ENCODE measurements around the gene AGPAT4. TPM values are rescaled to one million over a fixed set of nuclear protein-coding genes. Genes with fewer than 3 reads are reported as not detected.

AGPAT4 gene
- total and polyA plus RNA-seq, 2 experiments from 2014 or later, result 3.0 to 3.9 TPM

DNA sequence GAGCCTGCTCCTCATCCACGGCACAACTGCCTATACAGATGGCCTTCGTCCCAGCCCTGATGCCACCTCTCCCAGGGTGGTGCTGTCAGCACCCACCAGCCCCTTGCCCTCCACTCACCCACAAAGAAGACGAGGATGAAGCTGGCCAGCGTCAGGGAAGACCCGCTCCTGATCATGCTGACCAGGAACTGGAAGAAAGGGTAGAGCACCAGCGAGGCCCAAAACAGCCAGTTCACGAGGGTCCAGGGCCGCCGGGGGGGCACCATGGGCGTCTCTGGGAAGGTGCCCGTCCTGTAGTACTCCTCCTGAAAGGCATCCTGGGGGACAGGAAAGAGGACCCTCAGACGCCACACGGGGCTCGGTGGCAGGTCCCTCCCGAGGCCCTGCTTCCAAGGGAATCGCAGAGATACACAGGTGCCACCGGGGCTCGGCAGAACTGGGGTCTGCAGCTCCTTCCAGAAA, 134.5 kb downstream of the AGPAT4 start:
- no peak for DNase-seq
- Histone ChIP-seq H3K4me1 (ENCODE audit: insufficient read depth) (no peaks in the 10 kb centered on the region), H3K9me3 (ENCODE audit: low read depth) (no peaks in the 10 kb centered on the region), H3K4me3 (no peak overlapping the region), H3K9me2 (ENCODE audit: insufficient read depth) (no peaks in the 10 kb centered on the region), H2AFZ (no peak overlapping the region), H3K36me3 (ENCODE audit: low read depth) (peaks cover 3% of the 10 kb centered on the region; the same call in 1 of the 2 replicates), H3K9ac (no peak overlapping the region), H3K79me2 (ENCODE audit: insufficient read depth) (no peaks in the 10 kb centered on the region), H3F3A (ENCODE audit: insufficient read depth) (peaks cover 20% of the 10 kb centered on the region; the same call in 1 of the 2 replicates), H4K20me1 (ENCODE audit: insufficient read depth) (no peaks in the 10 kb centered on the region), H3K27ac (no peak overlapping the region), H3K4me2 (ENCODE audit: unreplicated experiment) (no peak overlapping the region), H3K27me3 (replicated peaks; ENCODE audit: insufficient read depth) (no peaks in the 10 kb centered on the region)
- WGBS, 2 experiments (ENCODE audit: low coverage in 1 of 2, low lambda C conversion rate in 2 of 2, missing lambda C conversion rate in 2 of 2), result 90 to 91% methylated on average over 18 of the region's 18 CpGs
- in situ Hi-C loops (cut with MboI), result no loop called here
- TF ChIP-seq EZH2 (IDR thresholded peaks at IDR 0.05; ENCODE audit: insufficient read depth, poor library complexity, severe bottlenecking) (no peak), EZH2phosphoT487 (IDR thresholded peaks at IDR 0.05; ENCODE audit: insufficient read depth, low read depth) (no peak)

DNA sequence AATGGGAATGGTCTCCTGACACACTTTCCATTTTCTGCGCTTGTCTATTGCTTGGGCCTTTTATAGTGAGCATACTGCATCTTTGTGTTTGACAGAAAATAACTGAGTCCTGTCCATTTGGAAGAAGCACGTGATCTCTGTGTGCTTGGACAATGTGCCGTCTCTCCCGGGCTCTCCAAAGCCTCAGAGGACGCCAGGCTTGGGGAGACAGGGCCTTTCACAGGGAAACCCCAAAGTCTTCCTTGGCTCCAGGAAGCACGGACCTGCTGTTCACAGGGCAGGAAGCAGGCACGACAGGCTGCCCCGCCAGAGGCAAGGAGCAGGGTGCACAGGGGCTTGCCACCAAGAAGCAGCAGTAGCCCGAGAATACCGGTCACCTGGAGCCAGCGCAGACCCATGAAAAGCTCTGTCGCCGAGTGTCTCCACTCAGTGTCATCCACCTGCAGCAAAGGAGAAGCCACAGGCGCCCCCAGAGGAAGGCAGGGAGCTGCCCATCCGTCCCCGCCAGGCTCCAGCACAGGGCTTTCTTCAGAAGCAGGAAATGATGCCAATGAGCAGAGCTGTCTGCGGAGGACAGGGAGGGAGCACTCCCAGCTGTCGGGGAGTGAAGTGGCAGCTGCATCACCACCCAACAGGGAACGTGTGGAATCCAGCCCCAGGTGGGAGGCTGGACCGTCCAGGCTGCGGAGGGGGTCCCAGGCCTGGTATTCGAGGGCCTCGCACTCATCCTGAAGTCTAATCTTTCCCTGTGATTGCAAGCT, 135.1 kb downstream of the AGPAT4 start:
- no peaks in the 10 kb centered on the region for H4K20me1 ChIP-seq (ENCODE audit: insufficient read depth)
- no peak overlapping the region for H3K4me3 ChIP-seq
- in situ Hi-C loops (cut with MboI), result no loop called here
- no peak overlapping the region for H2AFZ ChIP-seq
- no peaks in the 10 kb centered on the region for H3K9me3 ChIP-seq (ENCODE audit: low read depth)
- no peaks in the 10 kb centered on the region for H3K9me2 ChIP-seq (ENCODE audit: insufficient read depth)
- no peak overlapping the region for H3K4me2 ChIP-seq (ENCODE audit: unreplicated experiment)
- WGBS, 2 experiments (ENCODE audit: low coverage in 1 of 2, low lambda C conversion rate in 2 of 2, missing lambda C conversion rate in 2 of 2), result 97 to 98% methylated on average over 23 of the region's 23 CpGs
- H3K27me3 ChIP-seq (replicated peaks; ENCODE audit: insufficient read depth), result no peaks in the 10 kb centered on the region
- peaks cover 3% of the 10 kb centered on the region; the same call in 1 of the 2 replicates for H3K36me3 ChIP-seq (ENCODE audit: low read depth)
- no peak for DNase-seq
- no peak overlapping the region for H3K9ac ChIP-seq
- H3K4me1 ChIP-seq (ENCODE audit: insufficient read depth), result no peaks in the 10 kb centered on the region
- no peak for TF ChIP-seq EZH2phosphoT487 (IDR thresholded peaks at IDR 0.05; ENCODE audit: insufficient read depth, low read depth)
- TF ChIP-seq EZH2 (IDR thresholded peaks at IDR 0.05; ENCODE audit: insufficient read depth, poor library complexity, severe bottlenecking), result no peak
- H3K27ac ChIP-seq, result no peak overlapping the region
- no peaks in the 10 kb centered on the region for H3K79me2 ChIP-seq (ENCODE audit: insufficient read depth)
- peaks cover 23% of the 10 kb centered on the region; the same call in 1 of the 2 replicates for H3F3A ChIP-seq (ENCODE audit: insufficient read depth)

DNA sequence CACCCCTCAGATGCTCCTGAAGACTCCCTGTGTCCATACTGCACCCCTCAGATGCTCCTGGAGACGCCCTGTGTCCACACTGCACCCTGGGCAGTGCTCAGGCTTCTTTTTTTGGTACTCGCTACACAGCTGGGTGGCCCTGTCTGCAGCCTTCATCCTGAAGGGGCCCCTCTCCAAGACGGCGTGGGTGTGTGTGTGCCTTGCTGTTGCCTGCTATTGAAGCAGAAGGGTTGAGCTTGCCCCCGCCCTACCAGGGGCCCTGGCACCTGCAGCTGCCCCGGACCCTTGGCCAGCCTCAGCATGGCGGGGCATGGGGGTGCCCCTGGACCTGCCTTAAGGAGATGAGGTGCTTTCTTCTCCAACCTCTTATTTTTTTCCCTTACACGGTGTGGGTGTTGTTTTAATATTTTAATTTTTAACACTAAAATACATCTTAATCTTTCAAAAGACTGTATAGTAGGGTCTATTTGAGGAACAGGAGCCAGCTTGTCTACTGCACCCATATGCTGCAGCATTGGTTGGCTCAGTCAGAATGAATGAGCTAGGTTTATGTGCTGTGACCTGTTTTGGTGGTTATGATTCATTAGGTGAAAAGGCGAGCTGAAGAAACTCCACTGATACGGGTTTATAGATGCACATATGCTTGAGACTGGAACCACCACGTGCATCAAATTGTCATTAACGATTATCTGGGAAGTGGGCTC, 135.9 kb downstream of the AGPAT4 start:
- no peaks in the 10 kb centered on the region for H3K9me3 ChIP-seq (ENCODE audit: low read depth)
- H2AFZ ChIP-seq, result no peak overlapping the region
- DNase-seq, result peak; percentile 56
- 90 to 92% methylated on average over 12 of the region's 12 CpGs for WGBS, 2 experiments (ENCODE audit: low coverage in 1 of 2, low lambda C conversion rate in 2 of 2, missing lambda C conversion rate in 2 of 2)
- TF ChIP-seq EZH2phosphoT487 (IDR thresholded peaks at IDR 0.05; ENCODE audit: insufficient read depth, low read depth), result no peak
- TF ChIP-seq EZH2 (IDR thresholded peaks at IDR 0.05; ENCODE audit: insufficient read depth, poor library complexity, severe bottlenecking), result no peak
- no peak overlapping the region for H3K9ac ChIP-seq
- peaks cover 3% of the 10 kb centered on the region; the same call in 1 of the 2 replicates for H3K36me3 ChIP-seq (ENCODE audit: low read depth)
- peaks cover 27% of the 10 kb centered on the region; the same call in 1 of the 2 replicates for H3F3A ChIP-seq (ENCODE audit: insufficient read depth)
- no peak overlapping the region for H3K4me2 ChIP-seq (ENCODE audit: unreplicated experiment)
- 0 out of 2 replicates have a peak overlapping the region, but pooled peaks have one; percentile 8 for H3K27ac ChIP-seq
- H4K20me1 ChIP-seq (ENCODE audit: insufficient read depth), result no peaks in the 10 kb centered on the region
- H3K4me1 ChIP-seq (ENCODE audit: insufficient read depth), result no peaks in the 10 kb centered on the region
- H3K4me3 ChIP-seq, result no peak overlapping the region
- in situ Hi-C loops (cut with MboI), result no loop called here
- no peaks in the 10 kb centered on the region for H3K9me2 ChIP-seq (ENCODE audit: insufficient read depth)
- H3K27me3 ChIP-seq (replicated peaks; ENCODE audit: insufficient read depth), result no peaks in the 10 kb centered on the region
- no peaks in the 10 kb centered on the region for H3K79me2 ChIP-seq (ENCODE audit: insufficient read depth)

DNA sequence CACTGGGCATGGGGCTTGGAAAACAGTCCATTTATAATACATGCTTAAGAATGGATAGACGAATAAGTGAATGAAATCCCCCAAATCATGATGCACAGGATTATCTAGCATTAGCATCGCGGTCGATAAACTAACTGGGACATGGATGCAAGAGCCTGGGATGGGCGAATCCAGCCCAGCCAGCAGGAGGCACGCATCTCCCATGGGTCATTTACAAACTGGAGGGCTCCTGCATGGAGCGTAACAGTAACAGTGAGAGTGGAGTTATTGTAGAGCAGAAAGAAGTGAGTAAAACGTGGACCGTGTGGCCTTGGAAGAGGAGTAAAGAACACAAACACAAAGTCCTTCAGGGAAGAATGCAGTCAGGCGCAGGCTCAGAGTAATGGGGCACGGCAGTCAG, 136.5 kb downstream of the AGPAT4 start:
- no peaks in the 10 kb centered on the region for H3K79me2 ChIP-seq (ENCODE audit: insufficient read depth)
- H3K4me2 ChIP-seq (ENCODE audit: unreplicated experiment), result no peak overlapping the region
- H3K9me2 ChIP-seq (ENCODE audit: insufficient read depth), result no peaks in the 10 kb centered on the region
- H3K9me3 ChIP-seq (ENCODE audit: low read depth), result no peaks in the 10 kb centered on the region
- DNase-seq, result no peak
- H2AFZ ChIP-seq, result no peak overlapping the region
- WGBS, 2 experiments (ENCODE audit: low coverage in 1 of 2, low lambda C conversion rate in 2 of 2, missing lambda C conversion rate in 2 of 2), result 98 to 99% methylated on average over 11 of the region's 11 CpGs
- H3K27ac ChIP-seq, result no peak overlapping the region
- peaks cover 29% of the 10 kb centered on the region; the same call in 1 of the 2 replicates for H3F3A ChIP-seq (ENCODE audit: insufficient read depth)
- H3K36me3 ChIP-seq (ENCODE audit: low read depth), result peaks cover 3% of the 10 kb centered on the region; the same call in 1 of the 2 replicates
- no peaks in the 10 kb centered on the region for H4K20me1 ChIP-seq (ENCODE audit: insufficient read depth)
- H3K9ac ChIP-seq, result no peak overlapping the region
- H3K4me3 ChIP-seq, result no peak overlapping the region
- in situ Hi-C loops (cut with MboI), result no loop called here
- H3K27me3 ChIP-seq (replicated peaks; ENCODE audit: insufficient read depth), result no peaks in the 10 kb centered on the region
- no peak for TF ChIP-seq EZH2phosphoT487 (IDR thresholded peaks at IDR 0.05; ENCODE audit: insufficient read depth, low read depth)
- TF ChIP-seq EZH2 (IDR thresholded peaks at IDR 0.05; ENCODE audit: insufficient read depth, poor library complexity, severe bottlenecking), result no peak
- no peaks in the 10 kb centered on the region for H3K4me1 ChIP-seq (ENCODE audit: insufficient read depth)

All from GM23248 (cell line).